ENCODE results near the gene NAXE. TPM values are rescaled to one million over a fixed set of nuclear protein-coding genes. Genes with fewer than 3 reads are reported as not detected.

NAXE gene
- total and polyA plus RNA-seq, 2 of the 13 experiments (the other 11 are each of a cell fraction or from before 2014, with no cell fraction given): 39.4 to 59.4 TPM

- TF ChIP-seq SP1 (IDR thresholded peaks at IDR 0.05): no peak
- TF ChIP-seq SP1 (CRISPR knock-in tag; IDR thresholded peaks at IDR 0.05): peak; percentile 24; the same call in 1 of the 2 replicates
- 0 out of 2 replicates have a peak, but pooled peaks have one; percentile 71 for TF ChIP-seq CSRNP1 (CRISPR knock-in tag; IDR thresholded peaks at IDR 0.05)
- no peak for TF ChIP-seq PLSCR1 (CRISPR knock-in tag; IDR thresholded peaks at IDR 0.05; ENCODE audit: borderline replicate concordance)
- TF ChIP-seq SMAD1 (CRISPR knock-in tag; IDR thresholded peaks at IDR 0.05; ENCODE audit: borderline replicate concordance, low read depth): no peak
- no peak for TF ChIP-seq RBM22 (optimal IDR thresholded peaks at IDR 0.05; ENCODE audit: low read length)
- TF ChIP-seq ELF3 (CRISPR knock-in tag; IDR thresholded peaks at IDR 0.05): 0 out of 2 replicates have a peak, but pooled peaks have one; percentile 29
- peak; percentile 58; the same call in 1 of the 2 replicates for TF ChIP-seq SNAPC4 (CRISPR knock-in tag; IDR thresholded peaks at IDR 0.05)
- TF ChIP-seq ATF6 (CRISPR knock-in tag; conservative IDR thresholded peaks at IDR 0.05): no peak
- TF ChIP-seq ZNF17 (CRISPR knock-in tag; IDR thresholded peaks at IDR 0.05): no peak
- no peak for TF ChIP-seq MAF1 (CRISPR knock-in tag; IDR thresholded peaks at IDR 0.05; ENCODE audit: borderline replicate concordance)
- TF ChIP-seq ZNF430 (CRISPR knock-in tag; IDR thresholded peaks at IDR 0.05): no peak
- TF ChIP-seq ZBTB43 (CRISPR knock-in tag; conservative IDR thresholded peaks at IDR 0.05): no peak
- peak; percentile 70 for TF ChIP-seq ERF (CRISPR knock-in tag; IDR thresholded peaks at IDR 0.05)
- TF ChIP-seq HBP1 (CRISPR knock-in tag; IDR thresholded peaks at IDR 0.05; ENCODE audit: low read depth): peak; percentile 85
- no peak for TF ChIP-seq MZF1 (CRISPR knock-in tag; IDR thresholded peaks at IDR 0.05; ENCODE audit: borderline replicate concordance)
- peak; percentile 21 for TF ChIP-seq TEAD3 (CRISPR knock-in tag; optimal IDR thresholded peaks at IDR 0.05; ENCODE audit: borderline replicate concordance)
Observed at GRCh38 chr1:156571919-156572662, 19.5 kb upstream of the NAXE start, which contains the start of gene IQGAP3 (continued).

Measured in HepG2 (cell line).